ENCODE measurements around the gene LRRC75A.
A peak's percentile ranks its signal among the peaks of the same experiment; 100 is the strongest.
"Not testable (repeated sequence)": the region's sequence is repeated elsewhere in the genome, so short reads cannot be mapped to it uniquely, and the experiment has no call there.

LRRC75A gene

GRCh38 chr17:16459271-16459670 is 32.7 kb downstream of the LRRC75A start:
- no peak for DNase-seq (ENCODE audit: low read depth)
- no peak for TF ChIP-seq POLR2A (IDR thresholded peaks at IDR 0.05; ENCODE audit: extremely low read depth, insufficient read length)
- no peak for TF ChIP-seq MYC (IDR thresholded peaks at IDR 0.05; ENCODE audit: low read depth, low read length)
- no peak for TF ChIP-seq CTCF (IDR thresholded peaks at IDR 0.05; ENCODE audit: low read depth, low read length)
- TF ChIP-seq MAX (IDR thresholded peaks at IDR 0.05; ENCODE audit: low read depth, low read length), result no peak
- no peak overlapping the region for H3K4me3 ChIP-seq (ENCODE audit: low read depth, low read length)

GRCh38 chr17:16456742-16457316 is 35.2 kb downstream of the LRRC75A start:
- H3K4me3 ChIP-seq (ENCODE audit: low read depth, low read length), result no peak overlapping the region
- DNase-seq (ENCODE audit: low read depth), result no peak
- TF ChIP-seq MYC (IDR thresholded peaks at IDR 0.05; ENCODE audit: low read depth, low read length) (no peak), POLR2A (IDR thresholded peaks at IDR 0.05; ENCODE audit: extremely low read depth, insufficient read length) (no peak), CTCF (IDR thresholded peaks at IDR 0.05; ENCODE audit: low read depth, low read length) (no peak), MAX (IDR thresholded peaks at IDR 0.05; ENCODE audit: low read depth, low read length) (no peak)

GRCh38 chr17:16455997-16456741 is 35.8 kb downstream of the LRRC75A start:
- no peak overlapping the region for H3K4me3 ChIP-seq (ENCODE audit: low read depth, low read length)
- no peak for DNase-seq (ENCODE audit: low read depth)
- no peak for TF ChIP-seq MYC (IDR thresholded peaks at IDR 0.05; ENCODE audit: low read depth, low read length)

GRCh38 chr17:16453493-16453851 is 38.5 kb downstream of the LRRC75A start:
- TF ChIP-seq CTCF (IDR thresholded peaks at IDR 0.05; ENCODE audit: low read depth, low read length) (no peak), POLR2A (IDR thresholded peaks at IDR 0.05; ENCODE audit: extremely low read depth, insufficient read length) (no peak), MYC (IDR thresholded peaks at IDR 0.05; ENCODE audit: low read depth, low read length) (no peak), MAX (IDR thresholded peaks at IDR 0.05; ENCODE audit: low read depth, low read length) (no peak)
- no peak for DNase-seq (ENCODE audit: low read depth)
- no peak overlapping the region for H3K4me3 ChIP-seq (ENCODE audit: low read depth, low read length)

- not testable (repeated sequence) for H3K4me3 ChIP-seq (ENCODE audit: low read depth, low read length); DNase-seq (ENCODE audit: low read depth)
These were observed 39.7 kb downstream of the LRRC75A start for GRCh38 chr17:16452268-16452667.

GRCh38 chr17:16450028-16450427 is 42.0 kb downstream of the LRRC75A start:
- no peak overlapping the region for H3K4me3 ChIP-seq (ENCODE audit: low read depth, low read length)
- TF ChIP-seq MAX (IDR thresholded peaks at IDR 0.05; ENCODE audit: low read depth, low read length) (no peak), CTCF (IDR thresholded peaks at IDR 0.05; ENCODE audit: low read depth, low read length) (no peak), POLR2A (IDR thresholded peaks at IDR 0.05; ENCODE audit: extremely low read depth, insufficient read length) (no peak), MYC (IDR thresholded peaks at IDR 0.05; ENCODE audit: low read depth, low read length) (no peak)
- no peak for DNase-seq (ENCODE audit: low read depth)

- DNase-seq (ENCODE audit: low read depth), result peak; percentile 56
- H3K4me3 ChIP-seq (ENCODE audit: low read depth, low read length), result no peak overlapping the region
- TF ChIP-seq POLR2A (IDR thresholded peaks at IDR 0.05; ENCODE audit: extremely low read depth, insufficient read length), result no peak
These were observed 42.8 kb downstream of the LRRC75A start for GRCh38 chr17:16449121-16449570.
